CD4-positive, alpha-beta T cell (primary cell): Measurements from ENCODE around the gene SOCS3. TPM values are rescaled to one million over a fixed set of nuclear protein-coding genes. Genes with fewer than 3 reads are reported as not detected.

Experiments used
- ATAC-seq: fragments of 200-7000 bp; cut with Tn5 transposase; one replicate; pipeline ENCODE4 v1.10.0; 2022; ENCODE audit warnings: mild to moderate bottlenecking; ENCODE audit not compliant: poor library complexity
- CTCF ChIA-PET: fragments of 350-600 bp; sonication (Branson Sonifier 250); formaldehyde crosslinking; loops from one replicate; lab custom pipeline; 2021; ENCODE audit warnings: antibody characterized with exemption, inconsistent platforms; lab: Charles Lee
- POLR2A ChIA-PET: fragments of 350-600 bp; sonication (Branson Sonifier 250); formaldehyde crosslinking; loops from one replicate; lab custom pipeline; 2021; ENCODE audit warnings: antibody characterized with exemption, inconsistent platforms; lab: Charles Lee
- DNase-seq, 14 experiments: peaks; one replicate each; pipeline ENCODE4 v3.0.0-alpha.2; 2013 to 2020; ENCODE audit warnings: mixed read lengths in 2 of 14
- H3K27ac ChIP-seq, 2 donors: one replicate each; pipeline versions ENCODE4 v1.5.1 to v1.7.0; 2013; ENCODE audit warnings: low read length in 2 of 2, low read depth in 1 of 2, mild to moderate bottlenecking in 1 of 2
- H3K27me3 ChIP-seq, 2 experiments: 1 replicate in 1 of 2; 2 replicates in 1 of 2; pipeline versions ENCODE4 v1.6.1 to v1.7.0; 2013; ENCODE audit warnings: low read length in 2 of 2, control low read depth in 1 of 2, mild to moderate bottlenecking in 1 of 2, moderate library complexity in 1 of 2; ENCODE audit not compliant: insufficient read depth in 2 of 2, control insufficient read depth in 1 of 2
- H3K36me3 ChIP-seq: one replicate; pipeline ENCODE4 v1.6.1; 2013; ENCODE audit warnings: low read length, control low read depth; ENCODE audit not compliant: insufficient read depth
- H3K4me1 ChIP-seq: one replicate; pipeline ENCODE4 v1.6.1; 2013; ENCODE audit warnings: low read length, control low read depth; ENCODE audit not compliant: insufficient read depth
- H3K4me3 ChIP-seq: one replicate; pipeline ENCODE4 v1.5.1; 2013; ENCODE audit warnings: mild to moderate bottlenecking, low read length, moderate library complexity
- H3K9me3 ChIP-seq, 2 experiments: 1 replicate in 1 of 2; 2 replicates in 1 of 2; pipeline versions ENCODE4 v1.6.1 to v1.7.0; 2013; ENCODE audit warnings: low read length in 2 of 2, mild to moderate bottlenecking in 2 of 2, control low read depth in 1 of 2, moderate library complexity in 1 of 2; ENCODE audit not compliant: control insufficient read depth in 1 of 2, insufficient read depth in 1 of 2
- H3K27ac Mint-ChIP-seq: one replicate; pipeline ENCODE4 v1.8.0; 2020; ENCODE audit warnings: mixed read lengths
- H3K27me3 Mint-ChIP-seq: one replicate; pipeline ENCODE4 v1.8.0; 2021; ENCODE audit warnings: mixed read lengths
- H3K36me3 Mint-ChIP-seq: one replicate; pipeline ENCODE4 v1.8.0; 2021; ENCODE audit warnings: low read depth, mixed read lengths
- H3K4me1 Mint-ChIP-seq: one replicate; pipeline ENCODE4 v1.8.0; 2021; ENCODE audit warnings: low read depth, mixed read lengths
- H3K4me3 Mint-ChIP-seq: one replicate; pipeline ENCODE4 v1.8.0; 2020; ENCODE audit warnings: mild to moderate bottlenecking, mixed read lengths
- H3K9me3 Mint-ChIP-seq: one replicate; pipeline ENCODE4 v1.8.0; 2020; ENCODE audit warnings: mixed read lengths
- CTCF ChIP-seq: fragments of 200-600 bp; IDR thresholded peaks from one replicate; pipeline ENCODE4 v1.8.0; 2022; ENCODE audit warnings: antibody characterized with exemption, mild to moderate bottlenecking
- intact Hi-C, 2 experiments: fragments of 100-400 bp; cut with DNase I in 1 of 2; cut with micrococcal nuclease in 1 of 2; formaldehyde crosslinking; loops; one replicate each; pipeline versions ENCODE4 v1.15.1 to v1.9.0; 2023 to 2025; cut with DNase I, micrococcal nuclease
- total RNA-seq, 174 experiments: library from RNA in 2 of 174; stranded (reverse) in 2 of 174; gene quantifications; one replicate each; pipeline ENCODE4 v1.2.3 and lab custom pipeline; 2021 to 2026

Gene SOCS3
- total RNA-seq, 2 experiments from 2014 or later, result 414 to 427 TPM

GRCh38 chr17:78325076-78325687 lies 34.7 kb downstream of the SOCS3 start:
- ChIA-PET POLR2A (interaction anchor here (0.5 to 1.2 kb wide), 6 partner anchors 9 to 63 kb away, joined by 3 read pairs; no protein-coding TSS in a partner anchor), CTCF (interaction anchor here (1.4 kb wide), 1 partner anchor 35 kb away, joined by 4 read pairs; no protein-coding TSS in a partner anchor)
- Histone ChIP-seq H3K9me3 (no peaks in the 10 kb centered on the region), H3K4me3 (no peak overlapping the region), H3K27me3 (no peaks in the 10 kb centered on the region), H3K27ac (no peak overlapping the region), H3K4me1 (peaks cover 41% of the 10 kb centered on the region), H3K36me3 (no peaks in the 10 kb centered on the region)
- ATAC-seq, result no peak
- no peaks in the 10 kb centered on the region for H3K36me3 Mint-ChIP-seq
- intact Hi-C loops, result no loop called here
- TF ChIP-seq CTCF, result no peak
- no peaks in the 10 kb centered on the region for H3K9me3 Mint-ChIP-seq
- no peaks in the 10 kb centered on the region for H3K27me3 Mint-ChIP-seq
- peak in 1 of 14 experiments; percentile 46 for DNase-seq
- H3K4me1 Mint-ChIP-seq, result peaks cover 20% of the 10 kb centered on the region
- peak overlapping the region; percentile 36 for H3K4me3 Mint-ChIP-seq
- H3K27ac Mint-ChIP-seq, result peak overlapping the region; percentile 65

GRCh38 chr17:78324391-78325075 lies 35.3 kb downstream of the SOCS3 start:
- H3K27ac ChIP-seq, result no peak overlapping the region
- peaks cover 35% of the 10 kb centered on the region for H3K4me1 ChIP-seq
- Mint-ChIP-seq H3K4me3 (peak overlapping the region; percentile 36), H3K9me3 (no peaks in the 10 kb centered on the region), H3K4me1 (peaks cover 22% of the 10 kb centered on the region), H3K36me3 (no peaks in the 10 kb centered on the region), H3K27ac (peak overlapping the region; percentile 65), H3K27me3 (no peaks in the 10 kb centered on the region)
- DNase-seq, result peak in 4 of 14 experiments; percentile 30 to 46 (median 42)
- peak; percentile 76 for ATAC-seq
- ChIA-PET POLR2A (interaction anchor here (0.7 to 1.2 kb wide), 4 partner anchors 9 to 33 kb away, joined by 3 read pairs; no protein-coding TSS in a partner anchor), CTCF (interaction anchor here (1.4 kb wide), 1 partner anchor 36 kb away, joined by 4 read pairs; no protein-coding TSS in a partner anchor)
- H3K9me3 ChIP-seq, result no peaks in the 10 kb centered on the region
- no peak for TF ChIP-seq CTCF
- no peak overlapping the region for H3K4me3 ChIP-seq
- no peaks in the 10 kb centered on the region for H3K36me3 ChIP-seq
- intact Hi-C loops, result no loop called here
- no peaks in the 10 kb centered on the region for H3K27me3 ChIP-seq

- Histone ChIP-seq H3K27me3 (no peaks in the 10 kb centered on the region), H3K9me3 (no peaks in the 10 kb centered on the region), H3K4me3 (no peak overlapping the region), H3K4me1 (peaks cover 29% of the 10 kb centered on the region), H3K36me3 (no peaks in the 10 kb centered on the region), H3K27ac (no peak overlapping the region)
- intact Hi-C loops, result no loop called here
- no peak for TF ChIP-seq CTCF
- peaks cover 20% of the 10 kb centered on the region for H3K4me1 Mint-ChIP-seq
- ATAC-seq (no peak), DNase-seq (no peak)
- ChIA-PET POLR2A (no interaction called here), CTCF (no interaction called here)
- no peaks in the 10 kb centered on the region for H3K27me3 Mint-ChIP-seq
- H3K36me3 Mint-ChIP-seq, result no peaks in the 10 kb centered on the region
- H3K9me3 Mint-ChIP-seq, result no peaks in the 10 kb centered on the region
- no peak overlapping the region for H3K4me3 Mint-ChIP-seq
- H3K27ac Mint-ChIP-seq, result peak overlapping the region; percentile 65
Measured at GRCh38 chr17:78323826-78324390, 36.0 kb downstream of the SOCS3 start.
